GM19025 (cell line): ENCODE results near the gene IMMT.
A peak's percentile ranks its signal among the peaks of the same experiment; 100 is the strongest.

ENCODE experiments used
- ATAC-seq: cut with Tn5 transposase; IDR thresholded peaks from one replicate; pipeline ENCODE4 v1.9.1; 2021; ENCODE audit warnings: mild to moderate bottlenecking, low read depth, moderate library complexity; ENCODE audit not compliant: unreplicated experiment

Gene IMMT

DNA sequence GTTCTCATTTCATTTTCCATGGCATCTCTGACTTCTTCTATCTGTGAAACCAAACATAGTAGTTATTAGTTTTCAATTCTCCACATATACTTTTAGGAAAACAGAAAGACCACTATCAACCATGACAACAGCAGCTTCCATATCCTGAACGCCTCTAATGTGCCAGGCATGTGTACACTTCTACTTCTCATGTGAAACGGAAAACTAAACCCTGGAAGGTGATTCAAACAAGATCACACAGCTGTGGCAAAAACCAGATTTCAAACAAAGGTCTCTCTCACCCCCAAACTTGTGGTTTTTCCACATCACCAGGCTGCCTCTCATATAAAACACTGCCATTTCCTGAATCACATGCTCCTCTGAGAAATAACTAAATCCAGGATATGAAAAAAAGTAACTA is 47.5 kb downstream of the IMMT start:
- no peak for ATAC-seq

DNA sequence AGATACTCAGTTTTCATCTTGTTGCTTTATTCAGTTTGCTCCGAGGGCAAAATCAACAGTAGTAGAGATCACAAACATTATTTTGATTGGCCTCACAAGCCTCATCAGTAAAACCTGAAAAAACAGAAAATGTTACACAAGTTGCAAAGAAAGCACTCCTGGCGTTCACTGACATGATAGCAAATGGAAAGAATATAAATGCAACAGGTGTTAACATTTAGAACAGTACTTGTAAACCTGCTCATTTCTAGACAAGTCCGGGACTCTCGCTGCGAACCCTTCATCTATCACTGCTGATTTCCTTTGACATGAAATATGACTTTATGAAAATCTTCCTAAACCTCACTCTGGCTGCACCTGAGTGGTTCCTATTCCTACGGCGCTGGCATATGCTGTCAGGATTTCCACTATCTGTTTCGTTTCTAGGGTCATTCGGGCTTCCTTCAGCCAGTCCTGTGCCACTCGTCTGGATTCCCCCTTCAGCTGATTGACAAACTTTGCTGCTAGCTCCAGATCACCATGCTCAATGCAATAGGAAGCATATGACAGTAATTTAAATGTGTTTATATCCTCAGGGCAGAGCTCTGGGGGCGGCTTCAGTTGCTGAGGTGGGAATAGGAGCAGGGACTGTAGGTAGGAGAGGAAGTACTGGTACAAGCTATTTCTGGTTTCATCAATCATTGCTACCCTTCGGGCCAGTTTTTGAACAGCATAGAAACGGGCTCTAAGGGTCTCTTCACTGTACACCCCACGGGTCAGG is 51.2 kb downstream of the IMMT start:
- ATAC-seq = no peak

- no peak for ATAC-seq
These were observed 52.0 kb downstream of the IMMT start for GRCh38 chr2:86143307-86143706.

DNA sequence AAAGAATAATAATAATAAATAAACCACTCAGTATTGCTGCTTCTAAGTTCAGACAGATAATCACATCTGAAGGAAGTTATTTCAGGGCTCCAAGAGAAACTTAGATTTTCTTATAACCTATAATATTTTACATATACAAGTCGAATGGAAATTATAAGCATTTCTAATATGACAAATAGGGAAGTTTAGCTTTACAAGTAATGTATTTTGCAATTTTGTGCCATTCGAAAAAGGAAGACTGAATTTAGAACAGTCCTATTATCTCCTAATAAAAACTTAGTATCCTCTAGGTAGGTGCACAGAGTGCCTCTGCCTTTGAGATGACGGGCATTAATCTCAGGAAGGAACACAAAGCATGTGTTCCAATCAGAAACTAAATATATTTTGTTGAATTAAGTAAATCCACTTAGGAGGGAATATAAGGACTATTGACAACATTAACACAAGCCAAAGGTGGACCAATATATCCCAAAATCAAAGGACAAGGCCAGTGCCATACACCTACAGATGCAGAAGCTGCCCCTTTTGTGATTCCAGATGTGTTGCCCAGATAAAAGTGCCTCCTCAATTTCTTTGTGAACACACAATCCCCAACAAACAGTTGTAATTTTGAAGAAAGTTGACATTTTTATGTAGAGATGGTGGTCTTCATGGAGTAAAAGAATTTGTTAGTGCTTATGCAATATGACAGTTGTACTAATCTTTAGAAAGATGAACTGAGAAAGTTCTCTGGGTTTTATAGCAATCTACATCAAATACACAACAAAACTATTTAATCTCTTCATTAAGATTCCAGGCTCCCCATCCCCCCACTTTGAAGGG is 52.6 kb downstream of the IMMT start:
- no peak for ATAC-seq

DNA sequence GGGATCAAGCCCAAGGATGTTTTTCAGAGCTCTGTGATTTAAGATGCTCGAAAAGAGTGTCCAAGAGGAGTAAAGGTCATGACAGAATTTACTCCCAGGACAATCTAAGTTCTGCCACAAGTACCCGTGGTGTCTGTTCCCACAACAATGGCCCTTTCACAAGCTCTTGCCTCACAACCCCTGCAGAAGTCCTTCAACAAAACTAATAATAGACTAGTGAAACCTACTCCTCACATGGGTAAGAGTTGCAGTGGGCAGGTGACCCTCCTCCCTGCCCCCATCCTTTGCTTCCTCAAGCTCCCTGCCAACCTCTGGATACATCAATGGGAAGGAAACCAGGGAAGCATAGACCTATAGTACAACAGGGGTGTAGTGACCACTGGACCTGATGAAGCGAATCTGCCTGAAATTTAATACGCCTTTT is 54.3 kb downstream of the IMMT start:
- ATAC-seq = no peak

DNA sequence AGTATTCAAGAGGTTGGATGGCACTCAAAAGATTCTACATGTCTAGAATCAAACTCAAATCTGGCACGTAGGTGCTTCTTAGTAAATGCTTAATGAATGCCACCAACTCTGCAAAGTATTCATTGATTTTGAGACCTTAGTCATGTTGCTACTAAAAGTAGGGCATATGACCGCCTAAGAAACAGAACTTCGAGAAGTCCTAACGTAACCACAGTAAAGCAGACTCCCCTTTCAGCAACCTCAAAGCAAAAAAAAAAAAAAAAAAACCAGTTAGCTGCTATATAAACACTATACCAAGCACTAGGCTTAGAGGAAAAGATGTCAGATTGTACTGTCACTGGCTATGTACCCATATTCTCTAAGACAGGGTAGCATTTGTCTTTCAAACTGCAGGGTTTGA is 55.3 kb downstream of the IMMT start:
- ATAC-seq = no peak

- no peak for ATAC-seq
These were observed 56.3 kb downstream of the IMMT start for GRCh38 chr2:86138736-86139625.

DNA sequence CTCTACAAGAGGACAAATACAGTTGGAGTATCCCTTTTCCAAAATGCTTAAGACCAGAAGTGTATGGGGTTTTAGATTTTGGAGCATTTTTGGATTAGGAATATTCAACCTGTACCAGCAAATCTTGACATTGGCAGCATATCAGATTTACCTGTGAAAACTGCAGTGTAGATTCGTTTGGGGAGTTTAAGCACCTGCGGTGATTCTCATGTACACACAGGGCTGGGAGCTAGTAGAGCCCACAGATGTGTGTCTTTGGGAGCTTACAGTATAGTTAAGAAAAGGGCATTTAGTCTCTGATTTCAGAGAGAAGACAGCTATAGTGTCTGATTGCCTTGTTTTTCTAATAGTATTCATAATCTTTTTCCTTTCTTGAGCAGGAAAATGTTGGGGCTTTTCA is 59.1 kb downstream of the IMMT start:
- no peak for ATAC-seq

DNA sequence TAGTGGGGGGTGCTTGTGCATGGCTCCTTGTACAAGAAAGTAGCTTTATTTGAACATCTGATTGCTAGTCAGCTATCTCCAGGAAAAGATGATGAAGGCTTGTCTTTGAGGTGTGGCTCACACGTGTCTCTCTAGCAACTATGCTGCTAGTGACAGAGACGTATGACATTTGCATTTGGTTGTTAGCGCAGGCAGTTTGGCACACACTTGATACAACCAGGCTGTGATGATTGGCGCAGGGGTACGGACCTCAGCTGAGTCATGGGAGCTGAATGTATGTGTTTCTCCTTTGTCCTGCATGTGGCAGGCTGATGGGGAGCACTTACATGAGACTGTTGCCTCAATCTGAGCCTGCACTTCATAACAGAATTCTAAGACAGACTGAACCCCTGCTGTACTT is 59.6 kb downstream of the IMMT start:
- no peak for ATAC-seq

DNA sequence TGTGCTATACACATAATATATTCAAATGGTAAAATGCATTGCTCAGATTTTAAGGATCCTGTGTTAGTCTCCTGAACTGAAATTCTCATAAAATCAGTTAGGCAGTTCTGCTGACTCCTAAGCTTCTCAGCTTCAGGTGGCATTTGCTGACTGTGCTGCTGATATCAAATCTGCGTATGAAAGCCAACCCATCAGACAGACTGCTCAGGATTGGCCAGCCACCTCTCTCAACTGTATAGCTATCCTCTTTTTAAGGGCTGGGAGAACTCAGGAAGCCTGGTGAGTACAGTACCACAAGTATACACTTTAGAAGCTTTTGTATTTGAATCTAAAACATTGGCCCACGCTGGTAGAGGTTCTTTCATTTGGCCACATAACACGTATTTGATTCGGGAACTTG is 60.6 kb downstream of the IMMT start:
- ATAC-seq = no peak

DNA sequence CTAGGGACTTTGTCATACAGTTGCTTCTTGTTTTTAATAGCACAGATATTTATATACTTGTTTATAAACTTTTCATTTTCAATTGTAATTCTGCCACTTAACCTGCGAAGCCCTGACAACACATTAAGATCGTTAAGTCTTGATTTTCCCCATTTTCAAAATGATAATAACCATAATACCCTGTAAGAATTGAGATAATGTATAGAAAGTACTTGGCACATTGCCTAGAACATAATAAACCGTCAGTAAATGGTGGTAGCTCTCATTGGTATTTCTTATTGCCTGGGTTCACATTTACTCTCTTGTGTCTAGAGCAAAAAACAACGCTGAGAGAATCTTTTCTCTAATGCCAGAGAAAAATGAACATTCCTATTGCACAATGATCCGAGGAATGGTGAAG is 70.6 kb downstream of the IMMT start:
- no peak for ATAC-seq

- no peak for ATAC-seq
These were observed 71.8 kb downstream of the IMMT start for GRCh38 chr2:86123328-86123925.

DNA sequence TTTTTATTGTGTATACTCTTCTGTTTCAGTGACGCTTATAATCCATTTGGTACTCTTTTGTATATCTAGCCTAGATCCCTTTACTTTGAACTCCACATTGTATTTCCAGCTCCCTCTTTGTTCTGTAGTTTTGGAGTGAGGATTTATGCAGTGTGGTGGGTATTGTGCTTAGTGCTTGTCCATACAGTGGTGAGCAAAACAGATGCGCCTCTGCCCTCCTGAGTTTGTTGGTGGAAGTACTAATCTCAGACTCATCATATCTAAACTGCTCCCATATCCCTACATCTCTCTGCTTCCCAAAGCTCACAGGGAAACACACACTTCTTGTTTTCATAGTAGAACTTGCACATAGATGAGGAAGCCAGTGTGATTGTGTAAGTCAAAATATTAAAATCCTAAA is 77.1 kb downstream of the IMMT start:
- no peak for ATAC-seq

DNA sequence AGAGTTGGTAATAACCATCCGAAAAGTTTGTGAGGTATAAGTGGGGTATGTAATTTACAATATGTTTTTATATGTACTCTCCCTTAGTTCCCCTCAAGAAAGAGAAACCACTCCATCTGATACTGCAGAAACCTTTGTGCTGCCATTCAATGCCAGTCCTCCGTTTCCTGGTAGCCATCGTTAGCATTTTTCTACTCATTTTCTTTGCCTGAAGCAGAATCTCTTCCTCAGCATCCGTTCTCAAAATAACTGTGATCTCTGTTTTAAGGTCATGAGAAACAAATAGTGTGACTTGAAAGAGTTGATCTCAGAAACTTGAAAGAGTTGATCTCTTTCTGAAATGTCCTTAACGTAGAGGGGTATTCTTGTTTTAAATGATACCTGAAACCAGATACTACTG is 88.2 kb downstream of the IMMT start:
- no peak for ATAC-seq

DNA sequence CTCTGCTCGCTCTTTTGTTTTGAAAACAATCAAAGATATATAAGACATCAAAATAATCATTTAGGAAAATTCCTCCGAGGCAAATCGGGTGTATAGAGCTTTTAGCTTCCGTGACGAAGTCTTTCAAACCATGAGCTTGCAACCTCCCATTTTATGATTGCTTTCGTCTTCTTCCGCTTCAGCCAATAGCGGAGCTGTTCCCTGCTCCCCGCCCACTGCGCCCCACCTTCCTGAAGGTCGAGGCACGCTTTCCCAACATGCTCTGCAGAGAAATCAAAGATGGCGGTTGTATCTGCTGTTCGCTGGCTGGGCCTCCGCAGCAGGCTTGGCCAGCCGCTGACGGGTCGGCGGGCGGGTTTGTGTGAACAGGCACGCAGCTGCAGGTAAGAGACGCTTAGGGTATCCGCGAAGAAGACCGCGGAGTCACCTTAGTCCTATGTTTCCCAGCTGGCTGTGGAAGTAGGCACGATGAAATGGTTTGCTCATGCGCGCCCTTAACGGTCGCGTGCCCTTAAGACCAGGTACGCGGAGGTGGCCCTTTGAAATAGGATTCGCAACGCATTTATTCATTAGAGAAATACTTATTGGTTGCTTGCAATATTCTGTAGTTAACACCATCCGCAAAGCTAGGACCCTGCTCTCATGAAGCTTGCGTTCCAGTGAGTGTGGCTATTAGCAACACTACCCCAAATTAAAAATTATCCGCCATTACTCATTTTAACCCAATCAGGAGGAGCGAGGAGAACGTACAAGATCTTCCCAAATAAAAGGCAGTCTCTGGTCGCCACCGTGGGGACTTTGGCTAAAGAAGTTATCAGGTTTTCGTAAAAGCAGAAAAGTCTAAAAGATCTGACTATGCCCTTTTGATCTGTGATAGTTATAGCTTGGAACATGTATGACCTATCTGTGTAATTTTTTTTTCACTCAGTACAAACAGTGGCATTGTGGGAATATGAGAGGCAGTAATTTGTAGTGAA is 89.0 kb downstream of the IMMT start, which contains the start of gene PTCD3:
Gene PTCD3, plus strand, starts transcription at position 267 of the 977 bp plus-strand sequence. Its CDS starts 13 bp downstream, at position 280.
- ATAC-seq = peak; percentile 87

DNA sequence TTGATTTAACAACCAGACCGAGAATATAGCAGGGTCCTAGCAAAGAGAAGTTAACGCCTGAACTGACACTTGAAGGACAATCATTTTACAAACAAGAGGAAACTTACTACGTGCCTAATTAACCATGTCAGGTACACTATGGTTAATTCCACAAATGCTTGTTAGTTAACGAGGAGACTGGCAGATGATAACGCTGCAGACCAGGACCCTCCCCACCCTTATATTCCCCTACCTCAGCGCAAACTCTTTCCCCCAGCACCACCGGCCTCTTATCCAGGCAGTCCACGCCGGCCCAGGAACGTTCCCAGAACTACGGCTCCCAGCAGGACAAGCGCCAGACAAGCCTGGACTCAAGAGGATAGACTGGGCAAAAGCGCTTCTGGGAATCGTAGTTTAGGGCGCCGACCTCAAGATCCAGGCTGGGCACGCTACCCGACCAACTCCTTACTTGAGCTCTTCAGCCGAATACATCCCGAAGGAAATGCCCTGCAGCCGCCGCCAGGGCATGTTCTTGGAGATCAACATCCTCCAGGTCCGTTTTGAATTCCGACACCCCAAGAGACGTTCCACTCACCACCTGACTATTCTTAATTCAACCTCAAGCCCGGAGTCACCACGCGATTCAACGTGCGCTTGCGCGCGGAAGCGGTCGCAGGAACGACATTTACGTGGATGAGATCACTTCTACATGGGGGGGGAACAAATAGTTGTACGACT is 89.9 kb downstream of the IMMT start, which contains the start of gene POLR1A:
Gene POLR1A, minus strand, starts transcription at position 635 of the 717 bp plus-strand sequence. Its CDS starts 110 bp downstream, at position 525.
- peak; percentile 69 for ATAC-seq

- ATAC-seq = no peak
These were observed 93.1 kb downstream of the IMMT start for GRCh38 chr2:86102157-86102556.

DNA sequence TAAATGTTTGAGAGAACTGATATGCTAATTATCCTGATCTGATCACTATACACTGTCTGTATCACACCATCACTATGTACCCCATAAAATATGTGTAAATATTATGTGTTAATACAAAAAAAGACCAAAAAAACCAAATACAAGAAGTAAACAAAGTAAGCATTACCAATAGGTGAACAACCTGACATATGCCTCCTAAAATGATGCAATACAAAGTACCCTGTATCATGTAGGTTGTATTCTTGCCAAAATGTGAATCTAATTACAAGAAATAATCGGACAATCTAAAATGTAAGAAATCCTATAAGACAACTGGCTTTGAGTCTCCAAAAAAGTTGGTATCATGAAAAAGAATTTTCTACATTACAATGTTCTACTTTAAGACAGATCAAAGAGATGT is 97.3 kb downstream of the IMMT start:
- no peak for ATAC-seq
